Fibroblast of skin of scalp (primary cell): ENCODE measurements around the gene SSH2.
"Not testable (repeated sequence)": the region's sequence is repeated elsewhere in the genome, so short reads cannot be mapped to it uniquely, and the experiment has no call there.

Experiments
- DNase-seq: peaks from one replicate; pipeline ENCODE4 v3.0.0-alpha.2; 2013

Gene SSH2

DNA sequence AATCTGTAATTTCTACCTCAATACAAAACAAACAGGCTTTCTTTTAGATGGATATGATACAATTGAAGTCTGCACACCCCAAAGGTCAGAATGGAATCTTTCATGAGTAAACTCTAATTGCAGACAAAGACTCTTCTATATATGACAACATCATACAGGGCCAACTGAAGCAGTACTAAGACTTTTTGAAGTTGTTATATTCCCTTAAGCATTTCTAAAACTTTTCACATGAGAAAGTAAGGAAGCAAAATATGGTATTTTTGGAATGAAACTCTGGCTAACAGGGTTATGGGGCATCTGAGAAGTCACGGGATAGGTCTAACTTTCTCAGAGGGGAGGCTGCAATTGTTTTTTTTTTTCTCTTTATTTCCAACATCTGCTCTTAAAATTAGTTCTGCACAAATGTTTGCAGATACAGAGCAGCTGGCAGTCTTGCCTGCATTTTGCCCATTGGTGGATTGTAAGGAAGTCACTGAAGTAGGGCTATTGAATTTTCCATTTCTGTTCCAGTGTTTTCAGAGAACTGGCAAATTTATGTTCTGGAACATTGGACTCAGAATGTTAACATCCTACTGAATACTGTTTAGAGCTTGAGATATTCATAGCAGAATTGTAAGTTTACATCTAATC, 59.1 kb downstream of the SSH2 start:
- peak; percentile 17 for DNase-seq

DNA sequence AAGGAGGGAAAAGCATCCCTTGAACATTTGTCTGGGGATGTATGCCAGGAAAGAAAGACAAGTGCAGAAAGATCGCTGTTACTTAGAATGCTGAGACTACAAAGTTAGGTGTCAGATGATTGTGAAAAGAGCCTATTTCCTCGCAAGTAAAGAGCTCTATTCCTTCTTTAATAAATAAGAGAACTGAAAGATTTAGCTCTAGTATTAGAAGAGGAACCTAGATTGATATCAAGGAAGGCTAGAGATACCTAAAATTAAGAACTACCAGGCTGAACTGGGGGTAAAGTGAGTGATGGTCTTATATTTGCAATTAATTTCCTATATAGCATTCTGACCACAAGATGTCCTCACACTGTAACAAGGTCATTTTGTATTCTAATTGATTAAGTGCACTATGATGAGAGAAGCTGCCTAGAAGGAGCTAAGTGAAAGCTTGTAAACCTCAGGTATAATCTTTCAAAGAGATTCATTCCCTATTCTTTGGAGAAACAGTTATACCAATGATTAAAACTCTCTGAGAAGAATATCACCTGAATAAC, 62.3 kb downstream of the SSH2 start:
- no peak for DNase-seq

- no peak for DNase-seq
Measured at GRCh38 chr17:29866746-29867404, 63.2 kb downstream of the SSH2 start.

DNA sequence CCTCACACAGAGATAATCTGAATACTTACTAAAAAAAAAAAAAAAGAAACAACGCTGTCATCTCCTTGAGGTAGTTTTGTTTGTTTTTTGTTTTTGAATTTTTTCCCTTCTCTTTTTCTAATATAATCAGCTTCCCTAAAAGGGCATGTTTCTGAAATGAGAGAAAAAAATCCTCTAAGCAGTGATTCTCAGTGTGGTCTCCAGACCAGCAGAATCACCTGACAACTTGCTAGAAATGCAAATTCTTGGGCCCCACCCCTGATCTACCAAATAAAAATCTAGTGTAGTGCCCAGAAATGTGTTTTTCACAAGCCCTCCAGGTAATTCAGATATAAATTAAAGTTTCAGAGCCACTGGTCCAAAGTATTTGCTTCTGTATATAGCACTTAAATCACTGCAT, 65.4 kb downstream of the SSH2 start:
- DNase-seq, result no peak

- not testable (repeated sequence) for DNase-seq
Measured at GRCh38 chr17:29864123-29864522, 65.9 kb downstream of the SSH2 start.

- no peak for DNase-seq
Measured at GRCh38 chr17:29862951-29863350, 67.1 kb downstream of the SSH2 start.

DNA sequence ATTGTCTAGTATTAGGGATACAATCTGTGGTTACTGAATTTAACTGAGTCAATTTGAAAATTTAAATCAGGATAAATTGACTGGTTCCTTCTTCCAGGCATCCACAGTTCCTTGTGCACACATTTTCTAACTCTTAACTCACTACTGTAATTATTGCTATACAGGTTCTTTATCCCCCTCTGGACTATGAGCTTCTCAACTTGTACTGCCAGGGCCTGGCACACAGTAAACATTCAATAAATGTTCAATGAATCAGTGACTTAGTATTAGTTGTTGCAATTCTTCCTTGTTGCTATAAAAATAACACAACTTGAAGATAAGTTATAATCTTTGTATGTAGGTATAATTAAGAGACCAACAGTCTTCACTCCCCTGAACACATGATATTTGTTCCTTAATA, 67.9 kb downstream of the SSH2 start:
- DNase-seq, result no peak

DNA sequence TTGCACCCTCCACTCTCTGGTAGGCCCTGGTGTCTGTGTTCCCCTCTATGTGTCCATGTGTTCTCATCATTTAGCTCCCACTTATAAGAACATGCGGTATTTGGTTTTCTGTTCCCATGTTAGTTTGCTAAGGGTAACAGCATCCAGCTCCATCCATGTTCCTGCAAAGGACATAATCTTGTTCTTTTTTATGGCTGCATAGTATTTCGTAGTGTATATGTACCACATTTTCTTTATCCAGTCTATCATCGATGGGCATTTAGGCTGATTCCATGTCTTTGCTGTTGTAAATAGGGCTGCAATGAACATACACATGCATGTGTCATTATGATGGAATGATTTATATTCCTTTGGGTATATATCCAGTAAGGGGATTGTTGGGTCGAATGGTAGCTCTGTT, 70.6 kb downstream of the SSH2 start:
- DNase-seq, result not testable (repeated sequence)

DNA sequence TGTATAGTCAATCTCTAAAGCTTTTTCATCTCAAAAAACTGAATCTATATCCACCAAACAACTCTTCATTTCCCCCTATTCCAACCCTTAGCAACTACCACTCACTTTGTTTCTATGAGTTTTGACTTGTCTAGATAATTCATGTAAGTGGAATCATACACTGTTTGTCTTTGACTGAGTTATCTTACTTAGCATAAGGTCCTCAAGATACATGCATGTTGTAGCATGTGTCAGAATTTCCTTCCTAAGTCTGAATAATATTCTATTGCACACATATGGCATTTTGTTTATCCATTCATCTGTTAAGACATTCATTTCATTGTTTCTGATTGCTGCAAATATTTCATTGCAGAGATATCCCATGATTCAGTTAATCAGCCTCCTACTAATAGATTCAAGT, 72.2 kb downstream of the SSH2 start:
- no peak for DNase-seq

DNA sequence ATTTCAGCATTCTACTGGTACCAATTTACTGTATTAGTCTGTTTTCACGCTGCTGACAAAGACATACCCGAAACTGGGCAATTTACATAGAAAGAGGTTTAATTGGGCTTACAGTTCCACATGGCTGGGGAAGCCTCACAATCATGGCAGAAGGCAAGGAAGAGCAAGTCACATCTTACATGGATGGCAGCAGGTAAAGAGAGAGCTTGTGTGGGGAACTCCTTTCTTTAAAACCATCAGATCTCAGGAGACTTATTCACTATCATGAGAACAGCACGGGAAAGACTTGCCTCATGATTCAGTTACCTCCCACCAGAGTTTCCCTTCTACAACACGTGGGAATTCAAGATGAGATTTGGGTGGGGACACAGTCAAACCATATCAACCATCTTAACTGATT, 72.9 kb downstream of the SSH2 start:
- not testable (repeated sequence) for DNase-seq

DNA sequence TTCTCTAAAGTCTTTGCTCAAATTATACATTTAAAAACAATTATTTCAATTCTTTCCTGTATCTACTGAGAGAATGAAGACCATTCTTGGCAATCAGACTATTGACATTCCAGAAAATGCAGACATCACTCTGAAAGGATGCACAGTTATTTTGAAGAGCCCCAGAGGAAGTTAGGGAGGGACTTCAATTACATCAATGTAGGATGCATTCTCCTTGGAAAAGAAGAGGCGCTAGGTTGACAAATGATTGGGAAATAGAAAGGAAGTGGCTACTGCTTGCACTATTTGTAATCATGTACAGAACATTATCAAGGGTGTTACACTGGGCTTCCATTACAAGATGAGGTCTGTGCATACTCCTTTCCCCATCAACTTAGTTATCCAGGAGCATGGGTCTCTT, 74.3 kb downstream of the SSH2 start:
- peak; percentile 77 for DNase-seq

GRCh38 chr17:29848737-29849136, 81.3 kb downstream of the SSH2 start:
- DNase-seq, result no peak

GRCh38 chr17:29847527-29848400, 82.3 kb downstream of the SSH2 start:
- DNase-seq, result no peak

DNA sequence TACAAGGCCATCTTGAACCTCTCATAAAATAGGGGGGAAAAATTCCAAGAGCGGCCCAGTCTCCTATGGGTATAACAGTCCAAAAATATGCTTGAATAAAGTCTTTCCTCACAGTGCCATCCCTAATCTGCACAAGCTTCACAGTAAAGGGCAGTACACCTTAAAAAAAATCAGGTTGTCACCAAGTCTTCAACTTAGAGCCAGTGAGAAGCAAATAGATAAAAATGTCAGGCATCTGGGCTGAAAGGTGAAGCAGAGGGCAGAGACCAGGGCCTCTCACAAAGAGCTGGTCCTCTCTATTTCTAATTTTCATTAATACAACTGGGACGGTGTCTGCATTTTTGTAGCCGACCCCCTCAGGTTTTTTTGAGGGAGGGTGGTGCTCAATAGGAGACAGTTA, 82.9 kb downstream of the SSH2 start:
- DNase-seq, result no peak

- no peak for DNase-seq
Measured at GRCh38 chr17:29846298-29846697, 83.7 kb downstream of the SSH2 start.

DNA sequence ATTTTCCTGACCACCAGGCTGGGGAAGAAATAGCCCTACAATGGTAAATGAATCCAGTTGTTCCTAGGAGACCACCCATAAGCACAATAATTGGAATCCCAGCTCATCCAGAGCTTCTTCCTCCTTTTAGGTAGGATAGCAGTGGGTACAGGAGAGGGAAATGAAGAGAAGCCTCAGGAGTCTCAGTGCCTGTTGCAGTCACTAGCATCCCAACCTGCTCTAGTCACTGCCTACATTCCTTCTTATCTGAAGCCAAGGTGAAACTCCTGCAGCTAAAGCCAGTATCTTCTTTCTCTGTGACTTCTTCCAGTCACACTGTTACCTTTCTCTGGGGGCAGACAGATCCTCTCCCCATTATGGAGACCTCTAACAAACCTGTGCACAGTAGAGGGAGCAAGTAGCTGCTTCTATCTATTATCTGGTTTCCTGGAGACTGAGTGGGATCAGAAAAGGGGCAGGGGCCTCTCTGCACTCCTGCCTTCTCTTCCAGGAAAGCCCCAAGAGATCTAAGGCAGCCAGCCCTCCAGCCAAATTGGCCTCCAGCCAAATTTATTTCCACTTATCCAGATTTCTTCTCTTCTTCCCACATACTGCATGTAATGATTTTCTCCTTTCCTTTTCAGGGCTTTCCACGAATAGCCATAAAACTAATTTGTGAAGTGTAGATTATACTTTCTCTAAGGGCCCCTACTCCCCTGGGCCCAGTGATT, 85.5 kb downstream of the SSH2 start:
- DNase-seq, result peak; percentile 41

GRCh38 chr17:29840884-29841283, 89.1 kb downstream of the SSH2 start:
- DNase-seq, result no peak

DNA sequence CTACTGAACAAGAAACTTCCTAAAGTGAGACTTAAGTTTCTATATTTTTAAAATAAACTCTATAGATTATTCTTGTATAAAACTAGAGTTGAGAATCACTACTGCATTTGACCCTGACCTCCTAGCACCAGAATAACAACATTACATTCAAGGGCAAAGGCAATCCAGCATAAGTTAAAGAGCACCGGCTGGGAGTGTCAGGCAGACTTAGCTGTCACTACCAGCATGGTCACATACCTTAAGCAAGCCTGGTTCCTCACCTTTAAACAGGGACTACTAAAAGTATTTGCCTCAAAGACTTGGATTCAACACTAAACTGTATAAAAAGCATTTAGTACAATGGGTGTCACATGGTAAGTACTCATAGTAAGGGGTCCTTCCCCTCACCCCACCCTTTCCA, 90.4 kb downstream of the SSH2 start:
- no peak for DNase-seq

DNA sequence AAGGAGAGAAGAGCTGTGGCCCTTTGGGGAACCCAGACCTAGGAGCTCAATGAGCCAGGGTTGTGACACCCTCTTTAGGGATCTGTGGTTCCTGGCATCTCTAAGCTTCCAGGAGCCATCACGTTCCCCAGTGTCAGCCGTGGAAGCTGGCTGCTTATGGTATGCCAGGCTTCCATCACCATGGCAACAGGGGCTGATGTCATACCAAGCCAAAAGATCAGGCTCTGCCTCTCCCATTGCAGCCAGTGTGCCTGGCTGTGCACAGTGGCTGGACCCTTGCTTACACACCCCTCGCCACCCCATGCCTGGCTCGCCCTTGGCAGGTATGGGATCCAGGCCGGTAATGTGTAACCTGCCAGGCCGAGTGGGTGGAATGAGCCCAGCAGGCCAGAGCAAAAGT, 91.1 kb downstream of the SSH2 start:
- DNase-seq, result peak; percentile 63

DNA sequence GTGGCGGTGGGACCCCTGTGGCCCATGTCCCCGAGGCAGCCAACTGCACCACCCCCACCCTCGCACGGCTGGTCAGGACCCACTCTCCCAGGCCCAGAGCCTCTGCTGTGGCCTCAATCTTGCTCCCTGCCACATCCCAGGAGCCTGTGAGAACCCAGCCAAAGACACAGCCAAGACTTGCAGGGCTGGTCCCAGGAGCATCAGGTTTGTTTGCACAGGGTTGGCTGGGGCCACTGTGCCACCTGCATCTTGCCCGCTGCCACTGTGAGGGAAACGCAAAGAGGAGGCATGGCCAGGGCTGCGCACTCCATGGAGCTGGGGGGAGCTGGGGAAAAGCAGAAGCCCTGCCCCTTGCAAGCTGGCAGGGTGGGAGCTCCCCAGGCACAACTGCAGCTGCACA, 92.5 kb downstream of the SSH2 start:
- DNase-seq, result no peak

- DNase-seq, result peak; percentile 41
Measured at GRCh38 chr17:29836643-29837042, 93.4 kb downstream of the SSH2 start.

- peak; percentile 60 for DNase-seq
Measured at GRCh38 chr17:29835435-29836351, 94.3 kb downstream of the SSH2 start.
